ENCODE measurements around the gene AXIN2. TPM values are rescaled to one million over a fixed set of nuclear protein-coding genes. Genes with fewer than 3 reads are reported as not detected.
"Not testable (repeated sequence)": the region's sequence is repeated elsewhere in the genome, so short reads cannot be mapped to it uniquely, and the experiment has no call there.

The AXIN2 gene
- total RNA-seq, 1 experiment from 2014 or later: 10.7 TPM

- Histone ChIP-seq H3K9me3 (ENCODE audit: low read depth, low read length, poor library complexity, severe bottlenecking) (no peaks in the 10 kb centered on the region), H3K36me3 (ENCODE audit: insufficient read depth, low read length, poor library complexity, severe bottlenecking) (no peaks in the 10 kb centered on the region), H3K27me3 (replicated peaks; ENCODE audit: insufficient read depth, low read depth, low read length, poor library complexity) (no peaks in the 10 kb centered on the region), H3K4me3 (ENCODE audit: low read depth, low read length, poor library complexity, severe bottlenecking) (no peak overlapping the region), H3K27ac (ENCODE audit: low read depth, low read length, poor library complexity, severe bottlenecking) (no peak overlapping the region), H3K4me1 (ENCODE audit: insufficient read depth, low read length, poor library complexity, severe bottlenecking) (no peaks in the 10 kb centered on the region)
- no peak for TF ChIP-seq EZH2 (IDR thresholded peaks at IDR 0.05; ENCODE audit: borderline replicate concordance, low read depth, low read length, poor library complexity, severe bottlenecking)
- TF ChIP-seq CTCF (conservative IDR thresholded peaks at IDR 0.05; ENCODE audit: low read depth, low read length): no peak
- BruUV-seq (replicated peaks): no TSS peak
- no peak for DNase-seq (ENCODE audit: low spot score)
- ChIA-PET CTCF (no interaction called here), POLR2A (ENCODE audit: low non-redundant PET) (no interaction called here)
- intact Hi-C loops (cut with micrococcal nuclease; ENCODE audit: unreplicated experiment): no loop called here
These were observed 50.1 kb downstream of the AXIN2 start for GRCh38 chr17:65511316-65511715.

- intact Hi-C loops (cut with micrococcal nuclease; ENCODE audit: unreplicated experiment): no loop called here
- H3K36me3 ChIP-seq (ENCODE audit: insufficient read depth, low read length, poor library complexity, severe bottlenecking): no peaks in the 10 kb centered on the region
- no peak for DNase-seq (ENCODE audit: low spot score)
- H3K27ac ChIP-seq (ENCODE audit: low read depth, low read length, poor library complexity, severe bottlenecking): no peak overlapping the region
- no peak for TF ChIP-seq EZH2 (IDR thresholded peaks at IDR 0.05; ENCODE audit: borderline replicate concordance, low read depth, low read length, poor library complexity, severe bottlenecking)
- no peak for TF ChIP-seq CTCF (conservative IDR thresholded peaks at IDR 0.05; ENCODE audit: low read depth, low read length)
- H3K4me1 ChIP-seq (ENCODE audit: insufficient read depth, low read length, poor library complexity, severe bottlenecking): no peaks in the 10 kb centered on the region
- ChIA-PET POLR2A (ENCODE audit: low non-redundant PET) (interaction anchor here (0.9 kb wide), 1 partner anchor 376 kb away, joined by 3 read pairs; no protein-coding TSS in a partner anchor), CTCF (no interaction called here)
- no peaks in the 10 kb centered on the region for H3K27me3 ChIP-seq (replicated peaks; ENCODE audit: insufficient read depth, low read depth, low read length, poor library complexity)
- H3K9me3 ChIP-seq (ENCODE audit: low read depth, low read length, poor library complexity, severe bottlenecking): no peaks in the 10 kb centered on the region
- H3K4me3 ChIP-seq (ENCODE audit: low read depth, low read length, poor library complexity, severe bottlenecking): no peak overlapping the region
- BruUV-seq (replicated peaks): no TSS peak
These were observed 52.4 kb downstream of the AXIN2 start for GRCh38 chr17:65509032-65509431.

- CTCF ChIA-PET; H3K4me1 ChIP-seq (ENCODE audit: insufficient read depth, low read length, poor library complexity, severe bottlenecking); POLR2A ChIA-PET (ENCODE audit: low non-redundant PET); H3K4me3 ChIP-seq (ENCODE audit: low read depth, low read length, poor library complexity, severe bottlenecking); H3K36me3 ChIP-seq (ENCODE audit: insufficient read depth, low read length, poor library complexity, severe bottlenecking); H3K9me3 ChIP-seq (ENCODE audit: low read depth, low read length, poor library complexity, severe bottlenecking); H3K27me3 ChIP-seq (replicated peaks; ENCODE audit: insufficient read depth, low read depth, low read length, poor library complexity); DNase-seq (ENCODE audit: low spot score); intact Hi-C loops (cut with micrococcal nuclease; ENCODE audit: unreplicated experiment); H3K27ac ChIP-seq (ENCODE audit: low read depth, low read length, poor library complexity, severe bottlenecking); BruUV-seq (replicated peaks): not testable (repeated sequence)
These were observed 56.8 kb downstream of the AXIN2 start for GRCh38 chr17:65504673-65505072.

GRCh38 chr17:65504141-65504540 lies 57.3 kb downstream of the AXIN2 start:
- no peak overlapping the region for H3K4me3 ChIP-seq (ENCODE audit: low read depth, low read length, poor library complexity, severe bottlenecking)
- no peak for DNase-seq (ENCODE audit: low spot score)
- H3K36me3 ChIP-seq (ENCODE audit: insufficient read depth, low read length, poor library complexity, severe bottlenecking): no peaks in the 10 kb centered on the region
- intact Hi-C loops (cut with micrococcal nuclease; ENCODE audit: unreplicated experiment): no loop called here
- POLR2A ChIA-PET (ENCODE audit: low non-redundant PET): no interaction called here
- no peaks in the 10 kb centered on the region for H3K9me3 ChIP-seq (ENCODE audit: low read depth, low read length, poor library complexity, severe bottlenecking)
- no peaks in the 10 kb centered on the region for H3K27me3 ChIP-seq (replicated peaks; ENCODE audit: insufficient read depth, low read depth, low read length, poor library complexity)
- H3K4me1 ChIP-seq (ENCODE audit: insufficient read depth, low read length, poor library complexity, severe bottlenecking): no peaks in the 10 kb centered on the region
- CTCF ChIA-PET: interaction anchor here (0.6 kb wide), 1 partner anchor 367 kb away, joined by 3 read pairs; the partner anchor contains the start of gene RGS9
- BruUV-seq (replicated peaks): no TSS peak
- TF ChIP-seq EZH2 (IDR thresholded peaks at IDR 0.05; ENCODE audit: borderline replicate concordance, low read depth, low read length, poor library complexity, severe bottlenecking) (no peak), CTCF (conservative IDR thresholded peaks at IDR 0.05; ENCODE audit: low read depth, low read length) (no peak)
- no peak overlapping the region for H3K27ac ChIP-seq (ENCODE audit: low read depth, low read length, poor library complexity, severe bottlenecking)
